CD14-positive monocyte (primary cell): Measurements from ENCODE around the gene EML4. TPM values are rescaled to one million over a fixed set of nuclear protein-coding genes. Genes with fewer than 3 reads are reported as not detected.

ENCODE experiments used
- DNase-seq, 3 donors: peaks; one replicate each; pipeline ENCODE4 v3.0.0-alpha.2; 2011 to 2022
- H2AFZ ChIP-seq: 2 replicates; pipeline ENCODE4 v1.6.0; 2012; ENCODE audit warnings: mild to moderate bottlenecking, low read depth, low read length, inconsistent platforms; ENCODE audit not compliant: insufficient read depth, poor library complexity, severe bottlenecking
- H3K27ac ChIP-seq, 2 donors: 1 replicate in 1 of 2; 2 replicates in 1 of 2; pipeline ENCODE4 v1.5.1; 2012 to 2013; ENCODE audit warnings: low read length in 2 of 2, control low read depth in 1 of 2, inconsistent platforms in 1 of 2, low read depth in 1 of 2, mild to moderate bottlenecking in 1 of 2
- H3K27me3 ChIP-seq, 2 donors: one replicate each; pipeline versions ENCODE4 v1.6.0 to v1.6.1; 2011 to 2013; ENCODE audit warnings: low read length in 2 of 2; ENCODE audit not compliant: control insufficient read depth in 2 of 2, insufficient read depth in 2 of 2
- H3K36me3 ChIP-seq, 2 donors: replicated peaks in 1 of 2; 1 replicate in 1 of 2; 2 replicates in 1 of 2; pipeline versions ENCODE4 v1.5.1 to v1.6.1; 2012 to 2013; ENCODE audit warnings: low read length in 2 of 2, control low read depth in 1 of 2, inconsistent platforms in 1 of 2, mild to moderate bottlenecking in 1 of 2; ENCODE audit not compliant: insufficient read depth in 2 of 2, control insufficient read depth in 1 of 2
- H3K4me1 ChIP-seq, 2 donors: 1 replicate in 1 of 2; 2 replicates in 1 of 2; pipeline versions ENCODE4 v1.5.1 to v1.6.1; 2012 to 2013; ENCODE audit warnings: low read length in 2 of 2, control low read depth in 1 of 2, inconsistent platforms in 1 of 2, mild to moderate bottlenecking in 1 of 2, moderate library complexity in 1 of 2; ENCODE audit not compliant: insufficient read depth in 2 of 2, control insufficient read depth in 1 of 2
- H3K4me2 ChIP-seq: replicated peaks from 2 replicates; pipeline ENCODE3; 2012; ENCODE audit warnings: low read length, moderate library complexity, mild to moderate bottlenecking; ENCODE audit not compliant: poor library complexity, severe bottlenecking; ENCODE audit errors: extremely low read depth
- H3K4me3 ChIP-seq, 3 experiments: fragments of 200-600 bp in 1 of 3; sonication (generic) in 1 of 3; replicated peaks in 1 of 3; 1 replicate in 2 of 3; 2 replicates in 1 of 3; pipeline ENCODE4 v1.5.1; 2011 to 2013; ENCODE audit warnings: low read length in 3 of 3, mild to moderate bottlenecking in 3 of 3, control low read depth in 2 of 3, low read depth in 2 of 3, inconsistent platforms in 1 of 3, moderate library complexity in 1 of 3
- H3K79me2 ChIP-seq: 2 replicates; pipeline ENCODE4 v1.6.0; 2012; ENCODE audit warnings: mild to moderate bottlenecking, control low read depth, inconsistent platforms, low read length, moderate library complexity; ENCODE audit not compliant: insufficient read depth
- H3K9ac ChIP-seq: 2 replicates; pipeline ENCODE4 v1.6.0; 2017; ENCODE audit warnings: low read length, mild to moderate bottlenecking; ENCODE audit not compliant: insufficient read depth, poor library complexity, severe bottlenecking
- H3K9me3 ChIP-seq, 2 donors: replicated peaks in 1 of 2; 1 replicate in 1 of 2; 2 replicates in 1 of 2; pipeline versions ENCODE4 v1.5.1 to v1.6.1; 2012 to 2013; ENCODE audit warnings: low read length in 2 of 2, control low read depth in 1 of 2; ENCODE audit not compliant: control insufficient read depth in 1 of 2, insufficient read depth in 1 of 2
- H4K20me1 ChIP-seq: 2 replicates; pipeline ENCODE4 v1.6.0; 2012; ENCODE audit warnings: mild to moderate bottlenecking, low read length, control low read depth, moderate library complexity; ENCODE audit not compliant: insufficient read depth
- H3K27ac Mint-ChIP-seq, 7 donors: one replicate each; pipeline ENCODE4 v1.8.0; 2020; ENCODE audit warnings: mild to moderate bottlenecking in 7 of 7, mixed read lengths in 7 of 7, moderate library complexity in 6 of 7, inconsistent platforms in 2 of 7
- H3K27me3 Mint-ChIP-seq, 3 donors: one replicate each; pipeline ENCODE4 v1.8.0; 2021 to 2022; ENCODE audit warnings: low read depth in 3 of 3, mild to moderate bottlenecking in 3 of 3, mixed read lengths in 3 of 3, moderate library complexity in 3 of 3, inconsistent platforms in 1 of 3
- H3K36me3 Mint-ChIP-seq, 2 donors: one replicate each; pipeline ENCODE4 v1.8.0; 2020; ENCODE audit warnings: mixed read lengths in 2 of 2, inconsistent platforms in 1 of 2, mild to moderate bottlenecking in 1 of 2
- H3K4me1 Mint-ChIP-seq: one replicate; pipeline ENCODE4 v1.8.0; 2020; ENCODE audit warnings: mild to moderate bottlenecking, mixed read lengths
- H3K4me3 Mint-ChIP-seq, 2 donors: one replicate each; pipeline ENCODE4 v1.8.0; 2020; ENCODE audit warnings: mild to moderate bottlenecking in 2 of 2, mixed read lengths in 2 of 2, moderate library complexity in 1 of 2
- H3K9me3 Mint-ChIP-seq, 7 donors: one replicate each; pipeline ENCODE4 v1.8.0; 2020 to 2022; ENCODE audit warnings: mixed read lengths in 7 of 7, mild to moderate bottlenecking in 6 of 7, moderate library complexity in 6 of 7, inconsistent platforms in 2 of 7
- WGBS: methylation state at CpG from one replicate; pipeline ENCODE4 v1.1.5; 2013; ENCODE audit warnings: missing lambda C conversion rate; ENCODE audit not compliant: insufficient coverage; 5-methylcytosine and 5-hydroxymethylcytosine counted together
- intact Hi-C, 2 donors: fragments of 100-400 bp; cut with micrococcal nuclease; formaldehyde crosslinking; loops; one replicate each; pipeline versions ENCODE4 v1.15.0 to v1.15.1; 2023
- polyA plus RNA-seq, 3 donors: library from polyadenylated mRNA; depleted of rRNA in 1 of 3; unstranded in 2 of 3; stranded (reverse) in 1 of 3; fragments of 300-500 nt in 2 of 3; fragments of >200 nt in 1 of 3; fragmentation: Illumina TruSeq in 2 of 3; gene quantifications; 1 replicate in 2 of 3; 2 replicates in 1 of 3; pipeline ENCODE4 v1.2.3, GENCODE V29; 2012 to 2021
- TF ChIP-seq, protein P1 (sequence below): fragments of 200-600 bp; IDR thresholded peaks from one replicate; pipeline ENCODE4 v1.8.0; 2022; ENCODE audit warnings: antibody characterized with exemption, mild to moderate bottlenecking

Gene EML4
- polyA plus RNA-seq, 3 donors = 11.5 to 24.3 (median 15.0) TPM

DNA sequence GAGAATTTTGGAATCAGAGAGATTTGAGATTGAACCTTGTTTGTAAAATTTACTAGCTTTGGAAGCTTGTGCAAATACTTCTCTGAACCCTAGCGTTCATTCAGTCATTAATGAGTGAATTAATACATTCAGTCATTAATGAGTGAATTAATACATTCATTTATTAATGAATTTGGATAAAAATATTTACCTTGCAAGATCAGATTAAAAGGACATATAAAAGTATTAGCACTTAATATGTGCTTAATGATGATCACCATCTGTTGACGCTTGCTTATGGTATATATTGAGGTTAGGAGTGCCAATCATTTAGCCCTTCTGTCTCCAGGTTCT, 26.9 kb downstream of the EML4 start:
- Histone ChIP-seq H3K9me3 (no peaks in the 10 kb centered on the region), H3K27me3 (no peaks in the 10 kb centered on the region), H3K27ac (peak overlapping the region in 1 of 2 donors; percentile 66), H3K9ac (no peak overlapping the region), H3K36me3 (no peaks in the 10 kb centered on the region), H3K79me2 (peaks cover 80% of the 10 kb centered on the region), H3K4me1 (peaks cover 31 to 50% of the 10 kb centered on the region in 2 donors), H4K20me1 (peaks cover 84% of the 10 kb centered on the region), H2AFZ (no peak overlapping the region), H3K4me3 (peak overlapping the region in 1 of 3 experiments; percentile 55), H3K4me2 (peak overlapping the region; percentile 47)
- TF ChIP-seq, protein P1, sequence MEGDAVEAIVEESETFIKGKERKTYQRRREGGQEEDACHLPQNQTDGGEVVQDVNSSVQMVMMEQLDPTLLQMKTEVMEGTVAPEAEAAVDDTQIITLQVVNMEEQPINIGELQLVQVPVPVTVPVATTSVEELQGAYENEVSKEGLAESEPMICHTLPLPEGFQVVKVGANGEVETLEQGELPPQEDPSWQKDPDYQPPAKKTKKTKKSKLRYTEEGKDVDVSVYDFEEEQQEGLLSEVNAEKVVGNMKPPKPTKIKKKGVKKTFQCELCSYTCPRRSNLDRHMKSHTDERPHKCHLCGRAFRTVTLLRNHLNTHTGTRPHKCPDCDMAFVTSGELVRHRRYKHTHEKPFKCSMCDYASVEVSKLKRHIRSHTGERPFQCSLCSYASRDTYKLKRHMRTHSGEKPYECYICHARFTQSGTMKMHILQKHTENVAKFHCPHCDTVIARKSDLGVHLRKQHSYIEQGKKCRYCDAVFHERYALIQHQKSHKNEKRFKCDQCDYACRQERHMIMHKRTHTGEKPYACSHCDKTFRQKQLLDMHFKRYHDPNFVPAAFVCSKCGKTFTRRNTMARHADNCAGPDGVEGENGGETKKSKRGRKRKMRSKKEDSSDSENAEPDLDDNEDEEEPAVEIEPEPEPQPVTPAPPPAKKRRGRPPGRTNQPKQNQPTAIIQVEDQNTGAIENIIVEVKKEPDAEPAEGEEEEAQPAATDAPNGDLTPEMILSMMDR = no peak
- peaks cover 0 to 3% (median 2%) of the 10 kb centered on the region in 3 donors for H3K27me3 Mint-ChIP-seq
- peaks cover 10 to 20% of the 10 kb centered on the region in 2 donors for H3K36me3 Mint-ChIP-seq
- no peak for DNase-seq
- H3K9me3 Mint-ChIP-seq = no peaks in the 10 kb centered on the region
- H3K27ac Mint-ChIP-seq = peak overlapping the region in 3 of 7 donors; percentile 68 to 80 (median 69)
- peaks cover 59% of the 10 kb centered on the region for H3K4me1 Mint-ChIP-seq
- no CpG with 5 or more reads among the region's 2 CpGs for WGBS
- H3K4me3 Mint-ChIP-seq = no peak overlapping the region
- intact Hi-C loops = loop anchor here (5.0 kb wide), 1 partner anchor 99 kb away; no protein-coding TSS in a partner anchor

DNA sequence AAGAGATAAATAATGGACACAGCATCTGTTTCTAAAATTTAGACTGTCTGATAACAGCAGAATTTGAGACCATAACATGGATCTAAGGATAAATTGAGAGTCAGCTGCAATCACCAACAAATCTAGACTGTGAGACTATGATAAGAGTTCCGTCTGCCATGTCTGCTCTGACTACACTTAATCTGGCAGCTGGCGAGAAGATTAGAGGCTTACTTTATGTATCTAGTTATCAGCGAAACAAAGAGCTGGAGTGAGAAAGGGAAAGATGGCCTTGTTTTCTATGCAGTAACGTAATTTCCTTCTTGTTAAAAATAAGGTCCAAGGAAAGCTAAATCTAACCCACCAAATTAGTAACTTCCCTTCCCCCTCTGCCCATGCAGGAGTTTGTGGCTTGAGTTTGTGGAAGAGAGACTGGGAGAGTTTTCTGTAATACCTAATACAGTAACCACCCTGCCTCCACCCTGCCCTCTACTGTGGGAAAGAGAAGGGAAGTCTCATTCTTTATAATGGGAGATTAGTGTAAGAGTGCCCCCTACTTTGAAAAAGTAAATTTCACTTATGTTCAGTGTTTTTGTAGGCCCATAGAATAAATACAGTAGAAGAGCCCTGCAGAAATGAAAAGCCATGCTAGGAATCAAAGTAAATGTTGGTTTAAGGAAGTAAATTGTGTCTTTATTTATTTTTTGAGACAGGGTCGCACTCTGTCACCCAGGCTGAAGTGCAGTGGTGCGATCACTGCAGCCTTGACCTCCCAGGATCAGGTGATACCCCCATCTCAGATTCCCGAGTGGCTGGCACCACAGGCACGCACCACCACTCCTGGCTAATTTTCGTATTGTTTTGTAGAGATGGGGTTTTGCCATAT, 27.5 kb downstream of the EML4 start:
- Histone ChIP-seq H3K36me3 (no peaks in the 10 kb centered on the region), H3K4me1 (peaks cover 31 to 50% of the 10 kb centered on the region in 2 donors), H3K79me2 (peaks cover 80% of the 10 kb centered on the region), H3K9ac (no peak overlapping the region), H3K9me3 (no peaks in the 10 kb centered on the region), H3K4me3 (peak overlapping the region in 1 of 3 experiments; percentile 55), H4K20me1 (peaks cover 84% of the 10 kb centered on the region), H3K4me2 (peak overlapping the region; percentile 47), H2AFZ (no peak overlapping the region), H3K27ac (peak overlapping the region in 1 of 2 donors; percentile 66), H3K27me3 (no peaks in the 10 kb centered on the region)
- Mint-ChIP-seq H3K4me1 (peaks cover 59% of the 10 kb centered on the region), H3K27ac (peak overlapping the region; percentile 61 to 80 (median 69)), H3K27me3 (peaks cover 0 to 3% (median 2%) of the 10 kb centered on the region in 3 donors), H3K36me3 (peaks cover 10 to 14% of the 10 kb centered on the region in 2 donors), H3K4me3 (peak overlapping the region; percentile 50 to 73), H3K9me3 (no peaks in the 10 kb centered on the region)
- intact Hi-C loops = loop anchor here (5.0 kb wide), 1 partner anchor 99 kb away; no protein-coding TSS in a partner anchor
- TF ChIP-seq, protein P1 = peak; percentile 80
- peak; percentile 41 to 65 (median 65) for DNase-seq
- no CpG with 5 or more reads among the region's 9 CpGs for WGBS
